Measurements from ENCODE around the gene RDM1.

DNA sequence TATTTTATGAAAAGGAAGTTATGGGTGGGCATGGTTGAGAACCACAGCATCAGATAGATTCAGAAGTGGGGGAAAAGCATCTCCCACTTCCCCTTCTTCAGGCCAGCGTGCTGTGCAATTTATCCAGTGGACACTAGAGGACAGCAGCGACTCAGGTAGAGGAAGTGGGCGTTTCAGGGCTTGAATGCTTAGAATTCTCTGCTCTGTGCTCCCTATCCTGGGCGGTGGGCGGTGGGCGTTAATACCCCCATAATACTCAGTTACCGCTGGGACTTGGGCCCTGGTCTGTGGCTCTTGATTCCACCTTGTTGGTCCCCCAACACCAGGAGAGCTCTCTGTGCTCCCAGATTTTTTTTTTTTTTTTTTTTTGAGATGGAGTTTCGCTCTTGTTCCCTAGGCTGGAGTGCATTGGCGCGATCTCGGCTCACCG is 16.6 kb upstream of the RDM1 start:
- TF ChIP-seq CTCF (IDR thresholded peaks at IDR 0.05) (peak; percentile 52 to 81 (median 75)), POLR2A (IDR thresholded peaks at IDR 0.05) (no peak)
